NB4 (cell line): ENCODE results near the gene TSPYL6.
A peak's percentile ranks its signal among the peaks of the same experiment; 100 is the strongest.
"Not testable (repeated sequence)": the region's sequence is repeated elsewhere in the genome, so short reads cannot be mapped to it uniquely, and the experiment has no call there.

Experiments used
- DNase-seq: peaks from one replicate; pipeline ENCODE4 v3.0.0; 2010; ENCODE audit warnings: low read depth
- H3K4me3 ChIP-seq: one replicate; pipeline ENCODE4 v1.5.1; 2011; ENCODE audit warnings: mild to moderate bottlenecking, low read depth, low read length, moderate library complexity
- CTCF ChIP-seq: IDR thresholded peaks from one replicate; pipeline ENCODE4 v1.5.1; 2012; ENCODE audit warnings: low read depth, low read length
- MAX ChIP-seq: IDR thresholded peaks from 2 replicates; pipeline ENCODE4 v1.6.1; 2011; ENCODE audit warnings: low read depth, low read length
- MYC ChIP-seq: IDR thresholded peaks from 2 replicates; pipeline ENCODE4 v1.6.1; 2011; ENCODE audit warnings: low read depth, low read length
- POLR2A ChIP-seq: IDR thresholded peaks from 2 replicates; pipeline ENCODE4 v1.6.1; 2011; ENCODE audit warnings: mild to moderate bottlenecking; ENCODE audit not compliant: insufficient read length; ENCODE audit errors: extremely low read depth

TSPYL6 gene

DNA sequence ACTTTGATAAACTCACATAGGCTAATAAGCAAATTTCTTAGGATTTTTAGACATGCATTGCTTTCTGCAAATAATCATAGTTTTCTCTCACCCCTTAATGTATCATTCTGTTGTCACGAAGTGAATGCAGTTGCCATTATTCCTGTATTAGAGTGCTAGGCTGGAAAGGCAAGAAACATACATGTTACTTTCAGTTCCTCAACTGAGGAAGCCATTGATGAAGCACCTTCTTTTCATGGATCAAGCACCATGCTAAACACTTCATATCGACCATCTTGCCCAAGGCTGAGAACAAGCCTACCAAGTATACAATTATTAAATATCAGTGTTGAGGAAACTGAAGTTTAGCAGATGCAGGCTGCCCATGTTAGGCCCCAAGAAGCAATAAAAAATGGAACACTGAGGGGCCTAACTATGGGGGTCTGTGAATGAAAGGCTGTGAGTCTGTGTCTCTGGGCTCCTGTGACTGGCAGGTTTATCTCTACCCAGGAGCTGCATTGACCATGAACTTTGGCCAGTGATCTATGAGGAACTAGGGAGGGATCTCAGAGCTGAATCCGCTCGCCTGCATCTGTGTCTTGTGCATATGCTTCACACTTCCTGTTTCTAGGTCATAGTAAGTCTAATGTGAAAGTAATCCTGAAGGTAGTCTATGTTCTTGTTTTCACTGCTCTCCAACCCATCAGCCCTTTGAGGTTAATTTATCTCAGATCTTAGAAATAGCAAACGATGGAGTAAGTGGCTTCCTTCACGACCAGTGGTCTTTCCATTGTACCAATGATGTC lies 16.0 kb upstream of the TSPYL6 start:
- peak; percentile 21 for DNase-seq
- no peak overlapping the region for H3K4me3 ChIP-seq
- no peak for TF ChIP-seq MYC
- no peak for TF ChIP-seq CTCF
- no peak for TF ChIP-seq POLR2A
- no peak for TF ChIP-seq MAX

- no peak for TF ChIP-seq MAX
- TF ChIP-seq POLR2A: no peak
- no peak for TF ChIP-seq MYC
- no peak for TF ChIP-seq CTCF
- no peak for DNase-seq
- H3K4me3 ChIP-seq: no peak overlapping the region
Observed at GRCh38 chr2:54271189-54271588, 15.2 kb upstream of the TSPYL6 start.

- no peak for TF ChIP-seq MYC
- no peak for TF ChIP-seq POLR2A
- TF ChIP-seq MAX: no peak
- TF ChIP-seq CTCF: no peak
- DNase-seq: no peak
Observed at GRCh38 chr2:54267577-54267976, 11.5 kb upstream of the TSPYL6 start.

GRCh38 chr2:54265081-54265480 lies 9.1 kb upstream of the TSPYL6 start:
- DNase-seq, H3K4me3 ChIP-seq: not testable (repeated sequence)

More at GRCh38 chr2:54267577-54267976, 11.5 kb upstream of the TSPYL6 start:
- no peak overlapping the region for H3K4me3 ChIP-seq

DNA sequence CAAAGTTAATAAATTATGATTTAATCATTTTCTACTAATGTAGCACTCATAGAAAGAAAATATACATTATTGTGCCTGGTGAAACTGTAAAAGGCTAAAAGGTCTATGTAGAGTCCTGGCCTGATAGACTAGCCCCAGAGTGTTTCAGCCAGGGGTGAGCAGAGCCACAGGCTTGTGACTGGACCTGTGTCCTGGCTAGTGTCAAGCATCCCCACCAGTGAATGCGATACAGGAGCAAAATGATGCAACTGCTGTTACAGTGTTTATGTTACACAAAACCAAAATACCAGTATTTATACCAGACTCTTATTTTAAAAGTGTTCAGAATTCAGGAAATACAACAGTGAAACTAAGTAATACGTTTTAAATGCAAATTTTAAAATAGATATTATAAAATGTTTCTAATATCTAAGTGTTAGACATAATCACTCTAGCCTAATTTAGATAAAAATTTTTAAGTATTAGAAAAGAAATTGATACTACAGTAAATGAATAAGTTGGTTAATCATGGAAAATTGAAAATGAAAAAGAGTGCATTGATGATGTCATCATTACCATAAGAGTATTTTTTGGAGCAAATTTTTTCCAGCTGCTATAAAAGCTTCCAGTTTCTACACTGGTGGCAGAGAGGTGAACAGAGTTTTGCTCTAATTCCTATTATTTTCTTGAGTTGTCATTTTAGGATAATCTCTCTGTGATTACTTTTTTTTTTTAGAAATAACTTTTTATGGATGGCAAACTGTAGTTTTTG lies 6.2 kb upstream of the TSPYL6 start:
- TF ChIP-seq MYC (no peak), CTCF (no peak)
- no peak for DNase-seq
- no peak overlapping the region for H3K4me3 ChIP-seq

GRCh38 chr2:54261537-54261936 lies 5.5 kb upstream of the TSPYL6 start:
- TF ChIP-seq CTCF (no peak), MYC (no peak), MAX (no peak), POLR2A (no peak)
- no peak for DNase-seq
- no peak overlapping the region for H3K4me3 ChIP-seq
